ENCODE data around the gene NSMF.

GRCh38 chr9:137422604-137423513 is 36.3 kb downstream of the NSMF start, which contains the start of the genes EXD3 and NOXA1:
- TF ChIP-seq, protein P1, sequence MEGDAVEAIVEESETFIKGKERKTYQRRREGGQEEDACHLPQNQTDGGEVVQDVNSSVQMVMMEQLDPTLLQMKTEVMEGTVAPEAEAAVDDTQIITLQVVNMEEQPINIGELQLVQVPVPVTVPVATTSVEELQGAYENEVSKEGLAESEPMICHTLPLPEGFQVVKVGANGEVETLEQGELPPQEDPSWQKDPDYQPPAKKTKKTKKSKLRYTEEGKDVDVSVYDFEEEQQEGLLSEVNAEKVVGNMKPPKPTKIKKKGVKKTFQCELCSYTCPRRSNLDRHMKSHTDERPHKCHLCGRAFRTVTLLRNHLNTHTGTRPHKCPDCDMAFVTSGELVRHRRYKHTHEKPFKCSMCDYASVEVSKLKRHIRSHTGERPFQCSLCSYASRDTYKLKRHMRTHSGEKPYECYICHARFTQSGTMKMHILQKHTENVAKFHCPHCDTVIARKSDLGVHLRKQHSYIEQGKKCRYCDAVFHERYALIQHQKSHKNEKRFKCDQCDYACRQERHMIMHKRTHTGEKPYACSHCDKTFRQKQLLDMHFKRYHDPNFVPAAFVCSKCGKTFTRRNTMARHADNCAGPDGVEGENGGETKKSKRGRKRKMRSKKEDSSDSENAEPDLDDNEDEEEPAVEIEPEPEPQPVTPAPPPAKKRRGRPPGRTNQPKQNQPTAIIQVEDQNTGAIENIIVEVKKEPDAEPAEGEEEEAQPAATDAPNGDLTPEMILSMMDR (optimal IDR thresholded peaks at IDR 0.05 in 1 of 3, IDR thresholded peaks at IDR 0.05 in 1 of 3, conservative IDR thresholded peaks at IDR 0.05 in 1 of 3; ENCODE audit: extremely low read depth in 1 of 3, insufficient read depth in 2 of 3, low read length in 3 of 3): peak in 2 of 3 experiments; percentile 72 to 74
- TF ChIP-seq EZH2 (IDR thresholded peaks at IDR 0.05; ENCODE audit: low read length): no peak

Data from keratinocyte (primary cell).